Fibroblast of lung (primary cell): Measurements from ENCODE around the gene PER1. TPM values are rescaled to one million over a fixed set of nuclear protein-coding genes. Genes with fewer than 3 reads are reported as not detected.

Experiments
- DNase-seq, 2 donors: peaks; one replicate each; pipeline versions ENCODE4 v3.0.0 to v3.0.0-alpha.2; 2010; ENCODE audit warnings: low read depth in 2 of 2
- H2AFZ ChIP-seq: 2 replicates; pipeline ENCODE4 v1.5.1; 2012; ENCODE audit warnings: low read length, control low read depth, inconsistent platforms
- H3K27ac ChIP-seq: 2 replicates; pipeline ENCODE4 v1.5.1; 2011; ENCODE audit warnings: low read length, control low read depth; ENCODE audit not compliant: insufficient read depth
- H3K27me3 ChIP-seq: 2 replicates; pipeline ENCODE4 v1.5.1; 2011; ENCODE audit warnings: mild to moderate bottlenecking, low read length; ENCODE audit not compliant: control insufficient read depth, insufficient read depth
- H3K36me3 ChIP-seq: 2 replicates; pipeline ENCODE4 v1.5.1; 2011; ENCODE audit warnings: low read length; ENCODE audit not compliant: control insufficient read depth, insufficient read depth
- H3K4me1 ChIP-seq: 2 replicates; pipeline ENCODE4 v1.5.1; 2011; ENCODE audit warnings: low read length; ENCODE audit not compliant: control insufficient read depth, insufficient read depth; ENCODE audit errors: extremely low read depth
- H3K4me2 ChIP-seq: 2 replicates; pipeline ENCODE4 v1.5.1; 2011; ENCODE audit warnings: low read length, control low read depth; ENCODE audit not compliant: insufficient read depth; ENCODE audit errors: extremely low read depth
- H3K4me3 ChIP-seq, 4 experiments: fragments of 200-600 bp in 1 of 4; sonication (generic) in 1 of 4; replicated peaks in 1 of 4; 2 replicates each; pipeline ENCODE4 v1.5.1; 2011 to 2016; ENCODE audit warnings: low read length in 4 of 4, low read depth in 3 of 4, mild to moderate bottlenecking in 3 of 4, control low read depth in 2 of 4, inconsistent platforms in 1 of 4, mixed read lengths in 1 of 4; ENCODE audit not compliant: insufficient read depth in 1 of 4; ENCODE audit errors: control extremely low read depth in 1 of 4
- H3K79me2 ChIP-seq: 2 replicates; pipeline ENCODE4 v1.5.1; 2012; ENCODE audit warnings: mild to moderate bottlenecking, low read length, inconsistent platforms; ENCODE audit not compliant: control insufficient read depth, insufficient read depth
- H3K9ac ChIP-seq: 2 replicates; pipeline ENCODE4 v1.5.1; 2011; ENCODE audit warnings: mild to moderate bottlenecking, low read length, control low read depth; ENCODE audit not compliant: insufficient read depth
- H3K9me3 ChIP-seq: 2 replicates; pipeline ENCODE4 v1.5.1; 2012; ENCODE audit warnings: low read depth, low read length; ENCODE audit not compliant: control insufficient read depth, insufficient read depth
- H4K20me1 ChIP-seq: 2 replicates; pipeline ENCODE4 v1.5.1; 2011; ENCODE audit warnings: low read length; ENCODE audit not compliant: control insufficient read depth, insufficient read depth; ENCODE audit errors: extremely low read depth
- CTCF ChIP-seq, 2 donors: IDR thresholded peaks in 1 of 2; conservative IDR thresholded peaks in 1 of 2; 1 replicate in 1 of 2; 2 replicates in 1 of 2; pipeline ENCODE4 v1.5.1; 2011 to 2012; ENCODE audit warnings: low read length in 2 of 2, control low read depth in 1 of 2, inconsistent platforms in 1 of 2, low read depth in 1 of 2, mild to moderate bottlenecking in 1 of 2
- EZH2 ChIP-seq: IDR thresholded peaks from 2 replicates; pipeline ENCODE4 v1.5.1; 2012; ENCODE audit warnings: low read length, control low read depth, mild to moderate bottlenecking; ENCODE audit errors: missing control alignments
- polyA plus RNA-seq, 2 donors: library from polyadenylated mRNA; depleted of rRNA in 1 of 2; stranded (reverse) in 1 of 2; unstranded in 1 of 2; fragments of >200 nt; gene quantifications; 2 replicates each; pipeline ENCODE4 v1.2.1, GENCODE V29; 2011 to 2012; ENCODE audit warnings: missing spikeins in 1 of 2
- total RNA-seq: library from RNA; depleted of rRNA; stranded (reverse); fragments of >200 nt; gene quantifications from 2 replicates; pipeline ENCODE4 v1.2.1, GENCODE V29; 2014

Gene PER1
- total and polyA plus RNA-seq, 2 donors (not counting 1 experiment from before 2014, with no cell fraction given) = 2.5 to 6.9 TPM

GRCh38 chr17:8118769-8119580, 33.2 kb downstream of the PER1 start:
- peaks cover 5% of the 10 kb centered on the region for H3K4me1 ChIP-seq
- H3K36me3 ChIP-seq = no peaks in the 10 kb centered on the region
- no peaks in the 10 kb centered on the region for H3K9me3 ChIP-seq
- peak overlapping the region; percentile 47 for H2AFZ ChIP-seq
- TF ChIP-seq EZH2 (no peak), CTCF (conservative IDR thresholded peaks at IDR 0.05 in 1 of 2, IDR thresholded peaks at IDR 0.05 in 1 of 2; ENCODE audit: low read depth in 1 of 2, low read length in 2 of 2) (peak; percentile 72 to 79)
- no peaks in the 10 kb centered on the region for H3K79me2 ChIP-seq
- H3K27me3 ChIP-seq = peaks cover 28% of the 10 kb centered on the region
- DNase-seq = peak; percentile 68 to 86
- H3K9ac ChIP-seq = no peak overlapping the region
- no peaks in the 10 kb centered on the region for H4K20me1 ChIP-seq
- no peak overlapping the region for H3K27ac ChIP-seq
- H3K4me2 ChIP-seq = peak overlapping the region; percentile 99
- H3K4me3 ChIP-seq = peak overlapping the region; percentile 9 to 83 (median 66)

- Histone ChIP-seq H3K79me2 (no peaks in the 10 kb centered on the region), H3K4me2 (peak within 1 kb of the TSS; percentile 99), H2AFZ (peak within 1 kb of the TSS; percentile 60), H3K9me3 (no peaks in the 10 kb centered on the region), H4K20me1 (no peaks in the 10 kb centered on the region), H3K4me3 (peak within 1 kb of the TSS; percentile 9 to 83 (median 66)), H3K9ac (no peak within 1 kb of the TSS), H3K36me3 (no peaks in the 10 kb centered on the region), H3K27ac (no peak within 1 kb of the TSS), H3K27me3 (peaks cover 30% of the 10 kb centered on the region), H3K4me1 (peaks cover 5% of the 10 kb centered on the region)
- DNase-seq = peak; percentile 36 to 75
- TF ChIP-seq EZH2 = no peak
Observed at GRCh38 chr17:8117980-8118768, 34.0 kb downstream of the PER1 start, which contains the start of gene ALOXE3. Gene ALOXE3 (minus strand): TSS chr17:8118514. CDS start chr17:8117990, 524 bp downstream.

- no peak overlapping the region for H3K27ac ChIP-seq
- H3K36me3 ChIP-seq = no peaks in the 10 kb centered on the region
- H2AFZ ChIP-seq = peak overlapping the region; percentile 60
- H3K9ac ChIP-seq = no peak overlapping the region
- peaks cover 5% of the 10 kb centered on the region for H3K4me1 ChIP-seq
- no peaks in the 10 kb centered on the region for H4K20me1 ChIP-seq
- H3K4me2 ChIP-seq = peak overlapping the region; percentile 99
- H3K4me3 ChIP-seq = peak overlapping the region in 2 of 4 experiments; percentile 70 to 83
- no peak for DNase-seq
- peaks cover 33% of the 10 kb centered on the region for H3K27me3 ChIP-seq
- H3K9me3 ChIP-seq = no peaks in the 10 kb centered on the region
- no peaks in the 10 kb centered on the region for H3K79me2 ChIP-seq
- TF ChIP-seq EZH2 = no peak
- no peak for TF ChIP-seq CTCF (conservative IDR thresholded peaks at IDR 0.05 in 1 of 2, IDR thresholded peaks at IDR 0.05 in 1 of 2; ENCODE audit: low read depth in 1 of 2, low read length in 2 of 2)
Observed at GRCh38 chr17:8117367-8117979, 34.7 kb downstream of the PER1 start.
